GM13977 (cell line): ENCODE results near the gene SMOC2.

ENCODE experiments used
- DNase-seq: peaks from one replicate; pipeline ENCODE4 v3.0.0; 2012; ENCODE audit warnings: low spot score
- CTCF ChIP-seq: IDR thresholded peaks from 2 replicates; pipeline ENCODE4 v1.5.1; 2012; ENCODE audit warnings: mild to moderate bottlenecking, control low read depth; ENCODE audit not compliant: insufficient read depth; ENCODE audit errors: extremely low read depth, missing control alignments
- in situ Hi-C: fragments of 300-500 bp; cut with MboI; formaldehyde crosslinking; loops from one replicate; pipeline ENCODE4 v1.12.0; 2022; ENCODE audit warnings: low sequenced_read_pairs, low pct_unique_long_range_greater_than_20kb, mixed read lengths, inconsistent platforms; ENCODE audit not compliant: unreplicated experiment

Gene SMOC2

GRCh38 chr6:168709991-168710390 is 269.0 kb downstream of the SMOC2 start:
- in situ Hi-C loops: no loop called here
- DNase-seq: no peak
- TF ChIP-seq CTCF: no peak

GRCh38 chr6:168711049-168711640 is 270.2 kb downstream of the SMOC2 start:
- TF ChIP-seq CTCF: no peak
- DNase-seq: no peak
- in situ Hi-C loops: no loop called here

GRCh38 chr6:168711666-168712300 is 270.8 kb downstream of the SMOC2 start:
- in situ Hi-C loops: no loop called here
- no peak for TF ChIP-seq CTCF
- no peak for DNase-seq

GRCh38 chr6:168712993-168713392 is 272.0 kb downstream of the SMOC2 start:
- in situ Hi-C loops: no loop called here
- DNase-seq: no peak
- no peak for TF ChIP-seq CTCF

- in situ Hi-C loops: no loop called here
- DNase-seq: no peak
- no peak for TF ChIP-seq CTCF
These were observed 272.9 kb downstream of the SMOC2 start for GRCh38 chr6:168713839-168714238.

GRCh38 chr6:168714547-168715260 is 273.7 kb downstream of the SMOC2 start:
- DNase-seq: no peak
- no peak for TF ChIP-seq CTCF
- in situ Hi-C loops: no loop called here
